Heart left ventricle (tissue), 16 donors: ENCODE measurements around the gene PRSS22. TPM values are rescaled to one million over a fixed set of nuclear protein-coding genes. Genes with fewer than 3 reads are reported as not detected.
"Not testable (repeated sequence)": the region's sequence is repeated elsewhere in the genome, so short reads cannot be mapped to it uniquely, and the experiment has no call there.

ENCODE experiments used
- ATAC-seq, 4 donors: fragments of 200-7000 bp; cut with Tn5 transposase; one replicate each; pipeline ENCODE4 v1.9.1; 2020 to 2022; ENCODE audit warnings: moderate library complexity in 4 of 4, mild to moderate bottlenecking in 3 of 4, moderate number of reproducible peaks in 1 of 4
- DNase-seq, 5 donors: peaks; one replicate each; pipeline ENCODE4 v3.0.0-alpha.2; 2020
- H3K27ac ChIP-seq, 12 donors: fragments of 200-600 bp; sonication (generic) in 4 of 12; one replicate each; pipeline versions ENCODE4 v1.5.0 to v1.8.0; 2016 to 2022; ENCODE audit warnings: mild to moderate bottlenecking in 2 of 12
- H3K27me3 ChIP-seq, 9 donors: fragments of 200-600 bp; sonication (generic) in 2 of 9; one replicate each; pipeline versions ENCODE4 v1.5.1 to v1.8.0; 2016 to 2022; ENCODE audit warnings: mild to moderate bottlenecking in 3 of 9
- H3K36me3 ChIP-seq, 9 donors: fragments of 200-600 bp; sonication (generic) in 2 of 9; one replicate each; pipeline versions ENCODE4 v1.5.0 to v1.8.0; 2018 to 2022; ENCODE audit warnings: mild to moderate bottlenecking in 2 of 9
- H3K4me1 ChIP-seq, 12 donors: fragments of 200-600 bp; sonication (generic) in 4 of 12; one replicate each; pipeline versions ENCODE4 v1.5.0 to v1.8.0; 2016 to 2022; ENCODE audit warnings: mild to moderate bottlenecking in 3 of 12
- H3K4me3 ChIP-seq, 12 donors: fragments of 200-600 bp; sonication (generic) in 4 of 12; one replicate each; pipeline versions ENCODE4 v1.5.0 to v1.8.0; 2017 to 2022; ENCODE audit warnings: mild to moderate bottlenecking in 9 of 12, moderate library complexity in 4 of 12
- H3K9me3 ChIP-seq, 12 donors: fragments of 200-600 bp; sonication (generic) in 4 of 12; one replicate each; pipeline versions ENCODE4 v1.5.0 to v1.8.0; 2016 to 2022; ENCODE audit warnings: mild to moderate bottlenecking in 1 of 12
- CTCF ChIP-seq, 12 donors: fragments of 200-600 bp; sonication (generic) in 4 of 12; IDR thresholded peaks; one replicate each; pipeline versions ENCODE4 v1.5.0 to v1.8.0; 2018 to 2022; ENCODE audit warnings: antibody characterized with exemption in 12 of 12, mild to moderate bottlenecking in 5 of 12
- POLR2A ChIP-seq, 2 donors: fragments of 450-650 bp; IDR thresholded peaks; one replicate each; pipeline ENCODE4 v1.6.1; 2017; ENCODE audit warnings: antibody characterized with exemption in 2 of 2, mild to moderate bottlenecking in 2 of 2, moderate library complexity in 2 of 2
- WGBS, 4 donors: extraction: QIAGEN DNeasy Blood & Tissue Kit in 2 of 4; methylation state at CpG; one replicate each; pipeline versions ENCODE4 v1.1.5 to v1.1.7; 2013 to 2018; 5-methylcytosine and 5-hydroxymethylcytosine counted together
- intact Hi-C, 10 donors: fragments of 100-400 bp; cut with DNase I; formaldehyde crosslinking; loops; one replicate each; pipeline versions ENCODE4 v1.11.1 to v1.14.2; 2022
- long read RNA-seq, 3 donors: library from polyadenylated mRNA; unstranded; transcript quantifications; one replicate each; pipeline ENCODE4 v2.0.0, GENCODE V29; 2020 to 2021
- polyA plus RNA-seq, 2 donors: library from polyadenylated mRNA; stranded (reverse); fragments of 200-250 nt; gene quantifications; one replicate each; pipeline ENCODE4 v1.2.3, GENCODE V29; 2013
- total RNA-seq, 9 donors: library from RNA; depleted of rRNA in 2 of 9; stranded (reverse); fragments of >200 nt in 2 of 9; fragmentation: NEBNext Ultra II Directional in 3 of 9; extraction: Animal tissue kit (Norgen Biotek cat#: 25700) in 3 of 9; gene quantifications; one replicate each; pipeline versions ENCODE4 v1.1.0 to v1.2.4, GENCODE V29; 2016 to 2023
- donor health status: ischemic (EF 13 %, LVEDD 7.1; RV severe dilation, severe dysfunction).
- donor health status: healthy with polysubstance abuse.
- donor health status: DM: no; HTN: yes; CAD: no.
- donor health status: DM: no; HTN: no; CAD: no.
- donor health status: ischemic (EF 25% LVEDD 6.9; RV normal size, moderate dysfunction).
- donor health status: ischemic (EF 25% LVEDD 5.7; RV mildly dilated, moderate dysfunction).
- donor health status: healthy.
- donor health status: DM: yes; HTN: yes; CAD: no.
- donor health status: ischemic (EF 35%, LVEDD 5.7; RV mildly dilated, moderate dysfunction).
- donor health status: nonischemic (EF 11% LVEDD 7.7; RV severe dilation, severe dysfunction).
- donor health status: DM: yes; HTN: yes; CAD: no.
- donor health status: PGD.
- donor health status: ischemic (EF 29% LVEDD 5.4; RV normal size, mild dysfunction).
- donor health status: nonischemic (EF 23%, LVEDD 6.1; RV moderate dilation, normal function).

PRSS22 gene, protein sequence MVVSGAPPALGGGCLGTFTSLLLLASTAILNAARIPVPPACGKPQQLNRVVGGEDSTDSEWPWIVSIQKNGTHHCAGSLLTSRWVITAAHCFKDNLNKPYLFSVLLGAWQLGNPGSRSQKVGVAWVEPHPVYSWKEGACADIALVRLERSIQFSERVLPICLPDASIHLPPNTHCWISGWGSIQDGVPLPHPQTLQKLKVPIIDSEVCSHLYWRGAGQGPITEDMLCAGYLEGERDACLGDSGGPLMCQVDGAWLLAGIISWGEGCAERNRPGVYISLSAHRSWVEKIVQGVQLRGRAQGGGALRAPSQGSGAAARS
- total RNA-seq (not detected), polyA plus RNA-seq (not detected)
- long read RNA-seq, donor 1: 0 reads
- long read RNA-seq, donor 2: 0 reads
- long read RNA-seq, donor 3: 0 reads

GRCh38 chr16:2857451-2858244 is at the start of gene PRSS22:
Gene PRSS22 (minus strand): TSS chr16:2858170. CDS start chr16:2858104, 66 bp downstream.
- TF ChIP-seq CTCF (IDR thresholded peaks at IDR 0.05) (no peak), POLR2A (IDR thresholded peaks at IDR 0.05) (no peak)
- no peak for ATAC-seq
- DNase-seq: no peak
- H3K27me3 ChIP-seq: peaks cover 13 to 58% (median 34%) of the 10 kb centered on the region in 9 donors
- H3K4me3 ChIP-seq: peak within 1 kb of the TSS in 1 of 12 donors; percentile 26
- no peak within 1 kb of the TSS for H3K27ac ChIP-seq
- H3K36me3 ChIP-seq: no peaks in the 10 kb centered on the region
- intact Hi-C loops: loop anchor here in 2 of 10 donors (10.0 kb wide), 1 partner anchor 63 kb away; the partner anchor contains the start of gene PRSS41 (in 2 of the 2)
- H3K9me3 ChIP-seq: peaks cover 0 to 24% (median 2%) of the 10 kb centered on the region in 12 donors
- H3K4me1 ChIP-seq: peaks cover 0 to 8% (median 0%) of the 10 kb centered on the region in 12 donors
- 4 to 8% (median 6%) methylated on average over 37 to 42 of the region's 42 CpGs for WGBS, 4 donors

DNA sequence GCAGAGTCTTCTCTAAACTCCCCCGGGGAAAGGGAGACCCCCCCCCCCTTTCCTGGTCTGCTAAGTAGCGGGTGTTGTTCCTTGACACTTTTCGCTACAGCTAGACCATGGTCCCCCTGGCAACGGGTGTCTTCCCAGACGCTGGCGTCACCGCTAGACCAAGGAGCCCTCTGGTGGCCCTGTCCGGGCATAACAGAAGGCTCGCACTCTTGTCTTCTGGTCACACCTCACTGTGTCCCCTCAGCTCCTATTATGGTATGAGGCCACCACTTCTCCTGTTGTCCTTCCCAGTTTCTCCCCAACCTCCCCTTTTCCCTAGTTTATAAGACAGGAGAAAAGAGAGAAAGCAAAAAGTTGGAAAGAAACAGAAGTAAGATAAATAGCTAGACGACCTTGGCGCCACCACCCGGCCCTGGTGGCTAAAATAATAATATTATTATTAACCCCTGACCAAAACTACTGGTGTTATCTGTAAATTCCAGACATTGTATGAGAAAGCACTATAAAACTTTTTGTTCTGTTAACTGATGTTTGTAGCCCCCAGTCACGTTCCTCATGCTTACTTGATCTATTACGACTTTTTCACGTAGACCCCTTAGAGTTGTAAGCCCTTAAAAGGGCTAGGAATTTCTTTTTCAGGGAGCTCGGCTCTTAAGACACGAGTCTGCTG is 49.2 kb upstream of the PRSS22 start:
- H3K36me3 ChIP-seq, ATAC-seq, H3K9me3 ChIP-seq, H3K27me3 ChIP-seq, H3K4me3 ChIP-seq: not testable (repeated sequence)
- peak in 4 of 5 donors; percentile 47 to 68 (median 56) for DNase-seq
- 18 to 28% (median 23%) methylated on average over 16 to 17 of the region's 17 CpGs for WGBS, 4 donors
- peak overlapping the region in 3 of 12 donors; percentile 8 to 53 (median 18) for H3K27ac ChIP-seq
- H3K4me1 ChIP-seq: peaks cover 0 to 28% (median 15%) of the 10 kb centered on the region in 12 donors
- intact Hi-C loops: loop anchor here in 1 of 10 donors (2.0 kb wide), 1 partner anchor 32 kb away; no protein-coding TSS in a partner anchor
- peak; percentile 34 to 64 (median 50) for TF ChIP-seq CTCF (IDR thresholded peaks at IDR 0.05)

GRCh38 chr16:2905988-2906387 is 48.0 kb upstream of the PRSS22 start:
- DNase-seq (no peak), ATAC-seq (no peak)
- Histone ChIP-seq H3K27ac (peak overlapping the region in 5 of 12 donors; percentile 28 to 69 (median 53)), H3K36me3 (peaks cover 0 to under 1% (median 0%) of the 10 kb centered on the region in 9 donors), H3K4me1 (peaks cover 0 to 24% (median 13%) of the 10 kb centered on the region in 12 donors), H3K27me3 (no peaks in the 10 kb centered on the region), H3K9me3 (no peaks in the 10 kb centered on the region), H3K4me3 (peak overlapping the region in 3 of 12 donors; percentile 12 to 25 (median 14))
- intact Hi-C loops: loop anchor here in 9 of 10 donors (2.0 kb wide), 3 partner anchors 15 to 31 kb away; partner anchors contain the start of gene FLYWCH2 (in 8 of the 9)
- 22 to 27% (median 24%) methylated on average over 12 of the region's 12 CpGs for WGBS, 4 donors
- TF ChIP-seq POLR2A (IDR thresholded peaks at IDR 0.05): no peak
- TF ChIP-seq CTCF (IDR thresholded peaks at IDR 0.05): no peak
